Gastroesophageal sphincter (tissue), 3 donors: Measurements from ENCODE around the gene INVS.

Experiments used
- EP300 ChIP-seq: sonication (generic); formaldehyde crosslinking; IDR thresholded peaks from one replicate; pipeline ENCODE4 v1.6.1; 2017; ENCODE audit warnings: antibody characterized with exemption, mild to moderate bottlenecking
- POLR2A ChIP-seq, 2 donors: fragments of 450-650 bp; IDR thresholded peaks; one replicate each; pipeline ENCODE4 v1.6.1; 2017; ENCODE audit warnings: antibody characterized with exemption in 2 of 2, mild to moderate bottlenecking in 2 of 2, moderate library complexity in 1 of 2
- POLR2AphosphoS5 ChIP-seq: sonication (generic); formaldehyde crosslinking; IDR thresholded peaks from one replicate; pipeline ENCODE4 v1.6.1; 2017; ENCODE audit warnings: antibody characterized with exemption
- TF ChIP-seq, protein P1 (sequence below), 4 experiments: fragments of 200-600 bp in 2 of 4; fragments of 450-650 bp in 2 of 4; sonication (generic) in 1 of 4; IDR thresholded peaks; one replicate each; pipeline ENCODE4 v1.5.1; 2017 to 2019; ENCODE audit warnings: antibody characterized with exemption in 4 of 4, mild to moderate bottlenecking in 2 of 4, moderate library complexity in 2 of 4

DNA sequence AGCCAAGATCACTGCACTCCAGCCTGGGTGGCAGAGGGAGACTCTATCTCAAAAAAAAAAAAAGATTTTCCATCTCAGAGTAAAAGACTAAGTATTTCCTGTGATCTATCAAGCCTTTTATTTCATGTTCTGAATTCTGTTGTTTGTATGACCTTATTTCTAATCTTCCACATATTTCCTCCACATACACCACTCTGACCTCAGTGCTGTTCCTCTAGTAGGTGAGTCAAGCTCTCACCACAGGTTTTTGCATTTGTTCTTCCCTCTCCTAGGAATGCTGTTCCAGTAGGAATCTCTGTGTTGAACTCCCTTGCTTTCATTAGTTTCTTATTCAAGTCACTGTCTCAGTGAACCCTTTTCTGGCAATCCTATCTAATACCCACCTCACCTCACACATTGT is 68.1 kb downstream of the INVS start:
- TF ChIP-seq, protein P1, sequence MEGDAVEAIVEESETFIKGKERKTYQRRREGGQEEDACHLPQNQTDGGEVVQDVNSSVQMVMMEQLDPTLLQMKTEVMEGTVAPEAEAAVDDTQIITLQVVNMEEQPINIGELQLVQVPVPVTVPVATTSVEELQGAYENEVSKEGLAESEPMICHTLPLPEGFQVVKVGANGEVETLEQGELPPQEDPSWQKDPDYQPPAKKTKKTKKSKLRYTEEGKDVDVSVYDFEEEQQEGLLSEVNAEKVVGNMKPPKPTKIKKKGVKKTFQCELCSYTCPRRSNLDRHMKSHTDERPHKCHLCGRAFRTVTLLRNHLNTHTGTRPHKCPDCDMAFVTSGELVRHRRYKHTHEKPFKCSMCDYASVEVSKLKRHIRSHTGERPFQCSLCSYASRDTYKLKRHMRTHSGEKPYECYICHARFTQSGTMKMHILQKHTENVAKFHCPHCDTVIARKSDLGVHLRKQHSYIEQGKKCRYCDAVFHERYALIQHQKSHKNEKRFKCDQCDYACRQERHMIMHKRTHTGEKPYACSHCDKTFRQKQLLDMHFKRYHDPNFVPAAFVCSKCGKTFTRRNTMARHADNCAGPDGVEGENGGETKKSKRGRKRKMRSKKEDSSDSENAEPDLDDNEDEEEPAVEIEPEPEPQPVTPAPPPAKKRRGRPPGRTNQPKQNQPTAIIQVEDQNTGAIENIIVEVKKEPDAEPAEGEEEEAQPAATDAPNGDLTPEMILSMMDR (IDR thresholded peaks at IDR 0.05) = no peak
- no peak for TF ChIP-seq POLR2AphosphoS5
- TF ChIP-seq EP300 = no peak
- no peak for TF ChIP-seq POLR2A (IDR thresholded peaks at IDR 0.05)
